Endothelial cell (in vitro differentiated cells): ENCODE measurements around the gene CBL. TPM values are rescaled to one million over a fixed set of nuclear protein-coding genes. Genes with fewer than 3 reads are reported as not detected.
"Not testable (repeated sequence)": the region's sequence is repeated elsewhere in the genome, so short reads cannot be mapped to it uniquely, and the experiment has no call there.

Experiments used
- DNase-seq: peaks from one replicate; pipeline ENCODE4 v3.0.0; 2021; ENCODE audit warnings: low spot score
- H3K27ac Mint-ChIP-seq: one replicate; pipeline ENCODE4 v1.8.0; 2021; ENCODE audit warnings: mixed read lengths, inconsistent platforms; ENCODE audit not compliant: unreplicated experiment
- H3K27me3 Mint-ChIP-seq: one replicate; pipeline ENCODE4 v1.8.0; 2021; ENCODE audit warnings: mild to moderate bottlenecking, moderate library complexity, mixed read lengths, inconsistent platforms; ENCODE audit not compliant: unreplicated experiment
- H3K36me3 Mint-ChIP-seq: one replicate; pipeline ENCODE4 v1.8.0; 2021; ENCODE audit warnings: mild to moderate bottlenecking, low read depth, mixed read lengths, inconsistent platforms; ENCODE audit not compliant: unreplicated experiment
- H3K4me1 Mint-ChIP-seq: one replicate; pipeline ENCODE4 v1.8.0; 2021; ENCODE audit warnings: mild to moderate bottlenecking, mixed read lengths, inconsistent platforms; ENCODE audit not compliant: unreplicated experiment
- H3K4me3 Mint-ChIP-seq: one replicate; pipeline ENCODE4 v1.8.0; 2021; ENCODE audit warnings: mild to moderate bottlenecking, mixed read lengths, inconsistent platforms; ENCODE audit not compliant: unreplicated experiment
- H3K9me3 Mint-ChIP-seq: one replicate; pipeline ENCODE4 v1.8.0; 2021; ENCODE audit warnings: mixed read lengths, inconsistent platforms; ENCODE audit not compliant: unreplicated experiment
- CTCF ChIP-seq: fragments of 200-600 bp; sonication (generic); IDR thresholded peaks from one replicate; pipeline ENCODE4 v1.5.0; 2021; ENCODE audit warnings: antibody characterized with exemption; ENCODE audit not compliant: unreplicated experiment
- total RNA-seq: library from RNA; stranded (reverse); fragmentation: NEBNext Ultra II Directional; extraction: Animal tissue kit (Norgen Biotek cat#: 25700); gene quantifications from one replicate; pipeline ENCODE4 v1.2.1, GENCODE V29; 2021; ENCODE audit not compliant: unreplicated experiment

CBL gene
- total RNA-seq, 1 donor from 2014 or later: 47.5 TPM

DNA sequence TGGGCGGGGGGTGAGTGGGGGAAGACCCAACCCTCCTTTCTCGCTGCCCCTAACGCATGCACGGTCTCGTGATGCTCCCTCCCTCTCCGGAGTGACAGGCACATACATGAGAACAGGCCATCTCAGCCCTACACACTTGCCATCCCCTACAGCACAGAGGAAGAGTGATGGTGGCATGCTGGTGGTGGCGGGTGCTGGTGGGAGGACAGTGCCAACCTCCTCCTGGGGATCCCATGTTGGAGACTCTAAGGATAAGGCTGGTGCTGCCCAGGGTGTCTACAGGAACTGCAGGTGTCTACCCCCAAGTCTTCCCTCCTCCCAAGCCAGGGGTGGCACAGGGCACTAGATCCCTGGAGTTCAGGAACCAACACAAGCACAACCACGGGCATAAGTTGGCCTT is 44.3 kb upstream of the CBL start:
- Mint-ChIP-seq H3K36me3 (no peaks in the 10 kb centered on the region), H3K4me1 (no peaks in the 10 kb centered on the region), H3K9me3 (no peaks in the 10 kb centered on the region), H3K4me3 (no peak overlapping the region), H3K27ac (peak overlapping the region; percentile 24), H3K27me3 (peaks cover 3% of the 10 kb centered on the region)
- TF ChIP-seq CTCF: no peak
- DNase-seq: no peak

GRCh38 chr11:119166368-119167076 is 39.6 kb upstream of the CBL start:
- H3K9me3 Mint-ChIP-seq: no peaks in the 10 kb centered on the region
- no peak overlapping the region for H3K27ac Mint-ChIP-seq
- peaks cover 11% of the 10 kb centered on the region for H3K27me3 Mint-ChIP-seq
- H3K4me3 Mint-ChIP-seq: no peak overlapping the region
- no peak for TF ChIP-seq CTCF
- peaks cover 5% of the 10 kb centered on the region for H3K4me1 Mint-ChIP-seq
- no peak for DNase-seq
- no peaks in the 10 kb centered on the region for H3K36me3 Mint-ChIP-seq

- not testable (repeated sequence) for H3K9me3 Mint-ChIP-seq, H3K27ac Mint-ChIP-seq, H3K36me3 Mint-ChIP-seq, H3K4me3 Mint-ChIP-seq, DNase-seq, H3K4me1 Mint-ChIP-seq
- H3K27me3 Mint-ChIP-seq: peaks cover 11% of the 10 kb centered on the region
Measured at GRCh38 chr11:119167077-119167458, 39.1 kb upstream of the CBL start.

GRCh38 chr11:119167933-119168332 is 38.2 kb upstream of the CBL start:
- peak overlapping the region; percentile 81 for H3K27ac Mint-ChIP-seq
- H3K4me1 Mint-ChIP-seq: peaks cover 12% of the 10 kb centered on the region
- peaks cover 13% of the 10 kb centered on the region for H3K27me3 Mint-ChIP-seq
- no peak for DNase-seq
- H3K4me3 Mint-ChIP-seq: peak overlapping the region; percentile 77
- H3K9me3 Mint-ChIP-seq: no peaks in the 10 kb centered on the region
- peaks cover 6% of the 10 kb centered on the region for H3K36me3 Mint-ChIP-seq
- TF ChIP-seq CTCF: no peak

- peaks cover 12% of the 10 kb centered on the region for H3K4me1 Mint-ChIP-seq
- H3K9me3 Mint-ChIP-seq: no peaks in the 10 kb centered on the region
- TF ChIP-seq CTCF: peak; percentile 79
- peak within 1 kb of the TSS; percentile 92 for H3K4me3 Mint-ChIP-seq
- H3K27ac Mint-ChIP-seq: peak within 1 kb of the TSS; percentile 94
- peaks cover 6% of the 10 kb centered on the region for H3K36me3 Mint-ChIP-seq
- peaks cover 13% of the 10 kb centered on the region for H3K27me3 Mint-ChIP-seq
- peak; percentile 83 for DNase-seq
Measured at GRCh38 chr11:119168471-119169281, 37.5 kb upstream of the CBL start, which contains the start of gene NLRX1. TSS of gene NLRX1 (plus strand) at chr11:119168725. CDS start at chr11:119171404, 2,679 bp downstream.
